Endothelial cell of umbilical vein (primary cell): ENCODE results near the gene ITPRIPL2. TPM values are rescaled to one million over a fixed set of nuclear protein-coding genes. Genes with fewer than 3 reads are reported as not detected.
A peak's percentile ranks its signal among the peaks of the same experiment; 100 is the strongest.

ENCODE experiments used
- BruUV-seq: library from RNA; stranded (reverse); fragments of 400-500 nt; replicated peaks from 2 replicates; lab custom pipeline; 2021; lab: Mats Ljungman, UMichigan
- CTCF ChIA-PET: fragments of 300-600, 350-600 bp; sonication (Branson Sonifier 250); formaldehyde crosslinking; loops from one replicate; lab custom pipeline; 2021; ENCODE audit warnings: antibody characterized with exemption, inconsistent platforms; lab: Charles Lee
- POLR2A ChIA-PET: fragments of 300-600, 350-600 bp; sonication (Branson Sonifier 250); formaldehyde crosslinking; loops from one replicate; lab custom pipeline; 2021; ENCODE audit warnings: antibody characterized with exemption, inconsistent platforms; lab: Charles Lee
- DNase-seq: peaks from one replicate; pipeline ENCODE4 v3.0.0-alpha.2; 2011; ENCODE audit warnings: low read depth, low spot score
- FAIRE-seq: peaks from 2 replicates; lab custom pipeline; 2011; peaks lifted over from hg19 to GRCh38; lab: Jason Lieb, UNC
- H2AFZ ChIP-seq: 2 replicates; pipeline ENCODE4 v1.6.0; 2012; ENCODE audit warnings: low read depth, low read length, control low read depth, inconsistent platforms
- H3K27ac ChIP-seq: 2 replicates; pipeline ENCODE4 v1.5.1; 2011; ENCODE audit warnings: low read depth, mild to moderate bottlenecking, control low read depth, low read length, moderate library complexity; ENCODE audit not compliant: insufficient read depth
- H3K27me3 ChIP-seq, 2 experiments: 2 replicates each; pipeline versions ENCODE4 v1.6.0 to v1.6.1; 2011; ENCODE audit warnings: low read length in 2 of 2, mixed read lengths in 1 of 2; ENCODE audit not compliant: control insufficient read depth in 2 of 2, insufficient read depth in 2 of 2
- H3K36me3 ChIP-seq, 2 experiments: 2 replicates in 1 of 2; 3 replicates in 1 of 2; pipeline ENCODE4 v1.5.1; 2011; ENCODE audit warnings: low read length in 2 of 2, mild to moderate bottlenecking in 1 of 2, moderate library complexity in 1 of 2; ENCODE audit not compliant: control insufficient read depth in 2 of 2, insufficient read depth in 2 of 2; ENCODE audit errors: extremely low read depth in 1 of 2
- H3K4me1 ChIP-seq: 3 replicates; pipeline ENCODE4 v1.5.1; 2011; ENCODE audit warnings: mild to moderate bottlenecking, low read length; ENCODE audit not compliant: control insufficient read depth, insufficient read depth; ENCODE audit errors: extremely low read depth
- H3K4me2 ChIP-seq: 2 replicates; pipeline ENCODE4 v1.6.1; 2011; ENCODE audit warnings: low read length, control low read depth, mixed read lengths; ENCODE audit not compliant: insufficient read depth
- H3K4me3 ChIP-seq, 3 experiments: fragments of 200-600 bp in 1 of 3; sonication (generic), shearing (Covaris generic) in 1 of 3; replicated peaks in 1 of 3; 2 replicates each; pipeline ENCODE4 v1.5.1; 2011 to 2016; ENCODE audit warnings: control low read depth in 3 of 3, low read length in 3 of 3, mild to moderate bottlenecking in 2 of 3, inconsistent platforms in 1 of 3, low read depth in 1 of 3, moderate library complexity in 1 of 3; ENCODE audit not compliant: insufficient read depth in 1 of 3
- H3K79me2 ChIP-seq: 2 replicates; pipeline ENCODE4 v1.6.0; 2012; ENCODE audit warnings: low read length, inconsistent platforms; ENCODE audit not compliant: control insufficient read depth, insufficient read depth
- H3K9ac ChIP-seq: replicated peaks from 2 replicates; pipeline ENCODE3; 2011; ENCODE audit warnings: low read length, control low read depth; ENCODE audit not compliant: insufficient read depth; ENCODE audit errors: extremely low read depth
- H3K9me1 ChIP-seq: replicated peaks from 3 replicates; pipeline ENCODE4 v1.6.0; 2011; ENCODE audit warnings: mild to moderate bottlenecking, low read length; ENCODE audit not compliant: control insufficient read depth, insufficient read depth; ENCODE audit errors: extremely low read depth
- H3K9me3 ChIP-seq: replicated peaks from 2 replicates; pipeline ENCODE4 v1.5.1; 2012; ENCODE audit warnings: low read length, inconsistent platforms; ENCODE audit not compliant: control insufficient read depth, insufficient read depth
- H4K20me1 ChIP-seq: replicated peaks from 2 replicates; pipeline ENCODE3; 2011; ENCODE audit warnings: mild to moderate bottlenecking, low read length; ENCODE audit not compliant: control insufficient read depth, insufficient read depth; ENCODE audit errors: extremely low read depth
- CTCF ChIP-seq, 2 donors: IDR thresholded peaks; 1 replicate in 1 of 2; 2 replicates in 1 of 2; pipeline ENCODE4 v1.5.1; 2011; ENCODE audit warnings: low read length in 2 of 2, mild to moderate bottlenecking in 2 of 2, moderate library complexity in 2 of 2, control low read depth in 1 of 2, inconsistent platforms in 1 of 2, low read depth in 1 of 2; ENCODE audit not compliant: insufficient read depth in 1 of 2; ENCODE audit errors: extremely low read depth in 1 of 2
- FOS ChIP-seq: IDR thresholded peaks from 2 replicates; pipeline ENCODE4 v1.6.1; 2011; ENCODE audit warnings: mild to moderate bottlenecking, low read length, moderate library complexity, borderline replicate concordance; ENCODE audit not compliant: insufficient read depth
- MAX ChIP-seq: IDR thresholded peaks from 2 replicates; pipeline ENCODE4 v1.6.1; 2011; ENCODE audit not compliant: insufficient read depth, insufficient read length
- MYC ChIP-seq: IDR thresholded peaks from one replicate; pipeline ENCODE4 v1.6.1; 2011; ENCODE audit warnings: mild to moderate bottlenecking, low read depth, low read length
- dilution Hi-C: fragments of 300-500 bp; cut with MboI; formaldehyde crosslinking; loops from one replicate; pipeline ENCODE4 v1.15.0; 2019; ENCODE audit warnings: low sequenced_read_pairs; ENCODE audit not compliant: extremely low pct_ligation_motif_present
- intact Hi-C: fragments of 100-400 bp; cut with micrococcal nuclease; formaldehyde crosslinking; loops from one replicate; pipeline ENCODE4 v1.10.0; 2022
- polyA plus RNA-seq, 4 experiments: library from polyadenylated mRNA; depleted of rRNA in 3 of 4; stranded (reverse) in 3 of 4; unstranded in 1 of 4; fragments of >200 nt; gene quantifications; 2 replicates each; pipeline versions ENCODE4 v1.2.1 to v1.2.3, GENCODE V29; 2011 to 2012; ENCODE audit warnings: missing spikeins in 1 of 4
- total RNA-seq: library from RNA; stranded (reverse); gene quantifications from 2 replicates; pipeline ENCODE4 v1.2.3, GENCODE V29; 2021

ITPRIPL2 gene
- total and polyA plus RNA-seq, 2 donors (not counting 3 experiments of a cell fraction or from before 2014, with no cell fraction given): 10.9 to 40.8 TPM

- peaks cover 46% of the 10 kb centered on the region for H3K79me2 ChIP-seq
- H3K4me2 ChIP-seq: peak overlapping the region; percentile 72
- H3K27ac ChIP-seq: peak overlapping the region; percentile 89
- peak overlapping the region; percentile 10 for H2AFZ ChIP-seq
- H3K9me3 ChIP-seq: no peaks in the 10 kb centered on the region
- CTCF ChIA-PET: interaction anchor here (0.7 to 3.5 kb wide), 9 partner anchors 9 to 313 kb away, joined by 3 to 37 read pairs (median 7); partner anchors contain the start of gene ARL6IP1
- DNase-seq (peak; percentile 79), FAIRE-seq (peak; percentile 77)
- H3K27me3 ChIP-seq: no peaks in the 10 kb centered on the region
- H3K9ac ChIP-seq: peak overlapping the region; percentile 88
- intact Hi-C loops (loop anchor here (1.0 to 10.0 kb wide), 6 partner anchors 28 to 408 kb away; partner anchors contain the start of genes ARL6IP1, CCP110 and GDE1), dilution Hi-C loops (loop anchor here (25.0 kb wide), 1 partner anchor 327 kb away; the partner anchor contains the start of gene RPS15A)
- BruUV-seq: no TSS peak
- peak overlapping the region; percentile 12 to 66 (median 44) for H3K4me3 ChIP-seq
- TF ChIP-seq MAX (peak; percentile 92), FOS (no peak), CTCF (IDR thresholded peaks at IDR 0.05; ENCODE audit: extremely low read depth in 1 of 2, insufficient read depth in 1 of 2, low read depth in 1 of 2, low read length in 2 of 2) (peak in 1 of 2 donors; percentile 48), MYC (peak; percentile 53)
- POLR2A ChIA-PET: interaction anchor here (1.0 to 2.1 kb wide), 3 partner anchors 20 to 28 kb away, joined by 3 to 15 read pairs (median 6); no protein-coding TSS in a partner anchor
- H3K9me1 ChIP-seq: no peaks in the 10 kb centered on the region
- no peaks in the 10 kb centered on the region for H4K20me1 ChIP-seq
- peaks cover 46% of the 10 kb centered on the region for H3K4me1 ChIP-seq
- peaks cover 4 to 8% of the 10 kb centered on the region in 2 experiments for H3K36me3 ChIP-seq
Measured at GRCh38 chr16:19114359-19115147, 789 bp downstream of the ITPRIPL2 start.
